Measurements from ENCODE around the gene CCDC170.

Gene CCDC170

DNA sequence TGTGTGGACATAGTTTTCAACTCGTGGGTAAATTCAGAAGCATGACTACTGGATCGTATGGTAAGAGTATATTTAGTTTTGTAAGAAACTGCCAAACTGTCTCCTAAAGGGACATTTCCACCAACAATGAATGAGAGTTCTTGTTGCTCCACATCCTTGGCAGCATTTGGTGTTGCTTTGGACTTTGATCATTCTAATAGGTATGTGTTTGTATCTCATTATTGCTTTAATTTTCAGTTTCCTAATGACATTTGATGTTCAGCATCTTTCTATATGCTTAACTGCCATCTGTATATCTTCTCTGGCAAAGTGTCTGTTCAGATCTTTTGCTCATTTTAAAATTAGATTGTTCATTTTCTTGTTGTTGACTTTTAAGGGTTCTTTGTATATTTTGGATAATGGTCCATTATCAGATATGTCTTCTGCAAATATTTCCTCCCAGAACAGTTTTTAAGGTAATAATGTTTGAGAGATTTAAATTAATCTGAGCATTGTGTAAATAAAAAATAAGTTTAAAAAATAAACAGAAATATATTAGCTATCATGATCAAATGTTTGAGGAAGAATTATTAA, 138.7 kb downstream of the CCDC170 start:
- H3K4me3 ChIP-seq (ENCODE audit: low read depth, low read length), result no peak overlapping the region
- 0 out of 2 replicates have a peak, but pooled peaks cover 11% of the 10 kb centered on the region for H3K27me3 ChIP-seq (ENCODE audit: insufficient read depth, low read length)
- peaks cover 11% of the 10 kb centered on the region for H3K4me1 ChIP-seq (ENCODE audit: control insufficient read depth, insufficient read depth, low read length, unreplicated experiment)
- H3K79me2 ChIP-seq (ENCODE audit: control insufficient read depth, insufficient read depth, low read length, unreplicated experiment), result no peaks in the 10 kb centered on the region
- no peaks in the 10 kb centered on the region for H3K36me3 ChIP-seq (ENCODE audit: insufficient read depth, low read length)
- H3K27ac ChIP-seq (ENCODE audit: low read depth, low read length), result no peak overlapping the region
- no peak overlapping the region for H2AFZ ChIP-seq (ENCODE audit: low read length, unreplicated experiment)

GRCh38 chr6:151633526-151634335, 139.9 kb downstream of the CCDC170 start:
- Histone ChIP-seq H3K36me3 (ENCODE audit: insufficient read depth, low read length) (no peaks in the 10 kb centered on the region), H3K4me3 (ENCODE audit: low read depth, low read length) (no peak overlapping the region), H3K27me3 (ENCODE audit: insufficient read depth, low read length) (0 out of 2 replicates have a peak, but pooled peaks cover 11% of the 10 kb centered on the region), H2AFZ (ENCODE audit: low read length, unreplicated experiment) (no peak overlapping the region), H3K4me1 (ENCODE audit: control insufficient read depth, insufficient read depth, low read length, unreplicated experiment) (no peaks in the 10 kb centered on the region), H3K79me2 (ENCODE audit: control insufficient read depth, insufficient read depth, low read length, unreplicated experiment) (no peaks in the 10 kb centered on the region), H3K27ac (ENCODE audit: low read depth, low read length) (no peak overlapping the region)

GRCh38 chr6:151634336-151634720, 140.5 kb downstream of the CCDC170 start:
- Histone ChIP-seq H3K4me1 (ENCODE audit: control insufficient read depth, insufficient read depth, low read length, unreplicated experiment) (no peaks in the 10 kb centered on the region), H2AFZ (ENCODE audit: low read length, unreplicated experiment) (no peak overlapping the region), H3K27me3 (ENCODE audit: insufficient read depth, low read length) (0 out of 2 replicates have a peak, but pooled peaks cover 11% of the 10 kb centered on the region), H3K79me2 (ENCODE audit: control insufficient read depth, insufficient read depth, low read length, unreplicated experiment) (no peaks in the 10 kb centered on the region), H3K4me3 (ENCODE audit: low read depth, low read length) (no peak overlapping the region), H3K27ac (ENCODE audit: low read depth, low read length) (no peak overlapping the region), H3K36me3 (ENCODE audit: insufficient read depth, low read length) (no peaks in the 10 kb centered on the region)

DNA sequence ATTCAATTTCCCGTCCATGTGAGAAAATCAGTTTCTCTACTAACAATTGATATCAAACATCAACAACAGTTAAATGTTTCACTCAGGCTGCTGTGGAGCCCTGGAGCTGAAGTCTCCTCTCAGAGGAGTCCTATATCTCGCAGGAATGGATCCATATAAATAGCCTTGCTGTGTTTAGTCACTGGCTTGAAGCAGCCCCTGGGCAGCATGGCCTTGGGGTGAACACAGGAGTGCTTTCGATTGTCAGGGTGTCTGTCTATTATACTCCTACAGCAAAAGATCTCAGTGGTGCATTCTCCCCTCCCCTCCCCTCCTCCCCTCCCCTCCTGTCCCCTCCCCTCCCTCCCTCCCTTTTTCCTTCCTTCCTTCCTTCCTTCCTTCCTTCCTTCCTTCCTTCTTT, 141.9 kb downstream of the CCDC170 start:
- no peak overlapping the region for H3K4me3 ChIP-seq (ENCODE audit: low read depth, low read length)
- H2AFZ ChIP-seq (ENCODE audit: low read length, unreplicated experiment), result no peak overlapping the region
- H3K79me2 ChIP-seq (ENCODE audit: control insufficient read depth, insufficient read depth, low read length, unreplicated experiment), result no peaks in the 10 kb centered on the region
- no peaks in the 10 kb centered on the region for H3K4me1 ChIP-seq (ENCODE audit: control insufficient read depth, insufficient read depth, low read length, unreplicated experiment)
- no peaks in the 10 kb centered on the region for H3K36me3 ChIP-seq (ENCODE audit: insufficient read depth, low read length)
- no peak overlapping the region for H3K27ac ChIP-seq (ENCODE audit: low read depth, low read length)
- peaks cover 19% of the 10 kb centered on the region; the same call in 1 of the 2 replicates for H3K27me3 ChIP-seq (ENCODE audit: insufficient read depth, low read length)

- H3K79me2 ChIP-seq (ENCODE audit: control insufficient read depth, insufficient read depth, low read length, unreplicated experiment), result no peaks in the 10 kb centered on the region
- H2AFZ ChIP-seq (ENCODE audit: low read length, unreplicated experiment), result no peak overlapping the region
- no peaks in the 10 kb centered on the region for H3K4me1 ChIP-seq (ENCODE audit: control insufficient read depth, insufficient read depth, low read length, unreplicated experiment)
- H3K36me3 ChIP-seq (ENCODE audit: insufficient read depth, low read length), result no peaks in the 10 kb centered on the region
- H3K27ac ChIP-seq (ENCODE audit: low read depth, low read length), result no peak overlapping the region
- peaks cover 25% of the 10 kb centered on the region; the same call in 1 of the 2 replicates for H3K27me3 ChIP-seq (ENCODE audit: insufficient read depth, low read length)
- H3K4me3 ChIP-seq (ENCODE audit: low read depth, low read length), result no peak overlapping the region
These were observed 144.0 kb downstream of the CCDC170 start for GRCh38 chr6:151637814-151638213.

GRCh38 chr6:151639750-151640149, 145.9 kb downstream of the CCDC170 start:
- H3K27ac ChIP-seq (ENCODE audit: low read depth, low read length), result no peak overlapping the region
- no peak overlapping the region for H3K4me3 ChIP-seq (ENCODE audit: low read depth, low read length)
- H3K79me2 ChIP-seq (ENCODE audit: control insufficient read depth, insufficient read depth, low read length, unreplicated experiment), result no peaks in the 10 kb centered on the region
- H3K36me3 ChIP-seq (ENCODE audit: insufficient read depth, low read length), result no peaks in the 10 kb centered on the region
- H3K4me1 ChIP-seq (ENCODE audit: control insufficient read depth, insufficient read depth, low read length, unreplicated experiment), result no peaks in the 10 kb centered on the region
- H3K27me3 ChIP-seq (ENCODE audit: insufficient read depth, low read length), result peaks cover 31% of the 10 kb centered on the region; the same call in 1 of the 2 replicates
- H2AFZ ChIP-seq (ENCODE audit: low read length, unreplicated experiment), result no peak overlapping the region

- H3K27ac ChIP-seq (ENCODE audit: low read depth, low read length), result no peak overlapping the region
- H3K36me3 ChIP-seq (ENCODE audit: insufficient read depth, low read length), result no peaks in the 10 kb centered on the region
- H3K27me3 ChIP-seq (ENCODE audit: insufficient read depth, low read length), result peaks cover 44% of the 10 kb centered on the region; the same call in 1 of the 2 replicates
- no peak overlapping the region for H3K4me3 ChIP-seq (ENCODE audit: low read depth, low read length)
- no peaks in the 10 kb centered on the region for H3K4me1 ChIP-seq (ENCODE audit: control insufficient read depth, insufficient read depth, low read length, unreplicated experiment)
- no peak overlapping the region for H2AFZ ChIP-seq (ENCODE audit: low read length, unreplicated experiment)
- no peaks in the 10 kb centered on the region for H3K79me2 ChIP-seq (ENCODE audit: control insufficient read depth, insufficient read depth, low read length, unreplicated experiment)
These were observed 147.2 kb downstream of the CCDC170 start for GRCh38 chr6:151641028-151641427.

DNA sequence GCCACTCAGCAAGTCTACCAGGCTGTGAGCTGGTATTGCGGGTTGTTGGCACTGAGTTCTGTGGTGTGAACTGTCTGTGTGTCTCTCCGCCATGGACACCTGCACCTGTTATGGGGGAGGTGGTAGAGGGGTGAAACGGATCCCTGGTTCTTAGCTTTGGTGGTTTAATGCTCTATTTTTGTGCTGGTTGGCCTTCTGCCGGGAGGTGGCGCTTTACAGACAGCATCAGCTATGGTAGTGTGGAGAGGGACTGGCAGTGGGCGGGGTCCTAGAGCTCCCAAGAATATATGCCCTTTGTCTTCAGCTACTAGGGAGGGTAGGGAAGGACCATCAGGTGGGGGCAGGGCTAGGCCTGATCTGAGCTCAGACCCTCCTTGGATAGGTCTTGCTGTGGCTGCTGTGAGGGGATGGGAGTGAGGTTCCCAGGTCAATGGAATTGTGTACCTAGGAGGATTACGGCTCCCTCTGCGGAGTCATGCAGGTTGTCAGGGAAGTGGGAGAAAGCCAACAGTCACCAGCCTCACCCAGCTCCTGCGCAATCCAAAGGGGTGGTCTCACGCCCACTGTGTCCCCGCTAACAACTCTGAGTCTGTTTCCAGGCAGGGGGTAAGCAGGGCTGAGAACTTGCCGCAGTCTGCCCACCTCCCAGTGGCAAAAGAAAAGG, 154.3 kb downstream of the CCDC170 start:
- H3K36me3 ChIP-seq (ENCODE audit: insufficient read depth, low read length), result no peaks in the 10 kb centered on the region
- peaks cover 36% of the 10 kb centered on the region for H3K27me3 ChIP-seq (ENCODE audit: insufficient read depth, low read length)
- H3K4me1 ChIP-seq (ENCODE audit: control insufficient read depth, insufficient read depth, low read length, unreplicated experiment), result no peaks in the 10 kb centered on the region
- H3K4me3 ChIP-seq (ENCODE audit: low read depth, low read length), result no peak overlapping the region
- H2AFZ ChIP-seq (ENCODE audit: low read length, unreplicated experiment), result no peak overlapping the region
- H3K27ac ChIP-seq (ENCODE audit: low read depth, low read length), result no peak overlapping the region
- H3K79me2 ChIP-seq (ENCODE audit: control insufficient read depth, insufficient read depth, low read length, unreplicated experiment), result no peaks in the 10 kb centered on the region

- Histone ChIP-seq H3K27me3 (ENCODE audit: insufficient read depth, low read length) (peaks cover 24% of the 10 kb centered on the region), H3K4me1 (ENCODE audit: control insufficient read depth, insufficient read depth, low read length, unreplicated experiment) (no peaks in the 10 kb centered on the region), H3K27ac (ENCODE audit: low read depth, low read length) (no peak overlapping the region), H3K4me3 (ENCODE audit: low read depth, low read length) (no peak overlapping the region), H3K79me2 (ENCODE audit: control insufficient read depth, insufficient read depth, low read length, unreplicated experiment) (no peaks in the 10 kb centered on the region), H2AFZ (ENCODE audit: low read length, unreplicated experiment) (no peak overlapping the region), H3K36me3 (ENCODE audit: insufficient read depth, low read length) (no peaks in the 10 kb centered on the region)
These were observed 156.0 kb downstream of the CCDC170 start for GRCh38 chr6:151649835-151650234.

- no peaks in the 10 kb centered on the region for H3K79me2 ChIP-seq (ENCODE audit: control insufficient read depth, insufficient read depth, low read length, unreplicated experiment)
- no peak overlapping the region for H2AFZ ChIP-seq (ENCODE audit: low read length, unreplicated experiment)
- H3K27ac ChIP-seq (ENCODE audit: low read depth, low read length), result no peak overlapping the region
These were observed 157.8 kb downstream of the CCDC170 start for GRCh38 chr6:151651639-151652038.

More at GRCh38 chr6:151651639-151652038, 157.8 kb downstream of the CCDC170 start:
- no peaks in the 10 kb centered on the region for H3K4me1 ChIP-seq (ENCODE audit: control insufficient read depth, insufficient read depth, low read length, unreplicated experiment)
- no peak overlapping the region for H3K4me3 ChIP-seq (ENCODE audit: low read depth, low read length)
- H3K27me3 ChIP-seq (ENCODE audit: insufficient read depth, low read length), result peaks cover 10% of the 10 kb centered on the region
- H3K36me3 ChIP-seq (ENCODE audit: insufficient read depth, low read length), result no peaks in the 10 kb centered on the region

Data from ACC112 (cell line).